HepG2 (cell line): Measurements from ENCODE around the gene INPP5K.

Experiments
- ADNP ChIP-seq: sonication (generic); formaldehyde crosslinking; IDR thresholded peaks from 2 replicates; pipeline ENCODE4 v1.4.0; 2020; ENCODE audit warnings: missing genetic modification reagents
- ARID5B ChIP-seq: IDR thresholded peaks from 2 replicates; pipeline ENCODE4 v1.4.0; 2020; ENCODE audit warnings: mild to moderate bottlenecking, missing genetic modification reagents
- HNRNPL ChIP-seq: fragments of 200-400 bp; formaldehyde crosslinking; IDR thresholded peaks from 2 replicates; pipeline ENCODE4 v1.6.1; 2017; ENCODE audit warnings: mild to moderate bottlenecking, low read depth, low read length
- KLF13 ChIP-seq: sonication (generic); formaldehyde crosslinking; IDR thresholded peaks from 2 replicates; pipeline ENCODE4 v1.4.0; 2020; ENCODE audit warnings: mild to moderate bottlenecking, missing genetic modification reagents
- MNT ChIP-seq: fragments of 450-650 bp; IDR thresholded peaks from 2 replicates; pipeline ENCODE4 v1.6.1; 2016
- NR2F2 ChIP-seq: IDR thresholded peaks from 2 replicates; pipeline ENCODE4 v1.6.1; 2012; ENCODE audit warnings: low read depth, inconsistent platforms, borderline replicate concordance
- PBX3 ChIP-seq: sonication (generic); formaldehyde crosslinking; IDR thresholded peaks from 2 replicates; pipeline ENCODE4 v1.8.1; 2023; ENCODE audit warnings: missing genetic modification reagents, inconsistent platforms, borderline replicate concordance
- PRDM10 ChIP-seq: sonication (generic); formaldehyde crosslinking; IDR thresholded peaks from 2 replicates; pipeline ENCODE4 v1.4.0; 2020; ENCODE audit warnings: low read depth, missing genetic modification reagents
- TF ChIP-seq, protein P1 (sequence below): sonication (generic); formaldehyde crosslinking; IDR thresholded peaks from 2 replicates; pipeline ENCODE4 v1.4.0; 2020; ENCODE audit warnings: missing genetic modification reagents, borderline replicate concordance
- TF ChIP-seq, protein P2 (sequence below): sonication (generic); formaldehyde crosslinking; IDR thresholded peaks from 2 replicates; pipeline ENCODE4 v1.4.0; 2020; ENCODE audit warnings: mild to moderate bottlenecking, missing genetic modification reagents

- TF ChIP-seq NR2F2 (no peak), PRDM10 (CRISPR knock-in tag) (no peak), ADNP (CRISPR knock-in tag) (no peak), HNRNPL (no peak), KLF13 (CRISPR knock-in tag) (no peak), ARID5B (CRISPR knock-in tag) (no peak), MNT (no peak), PBX3 (CRISPR knock-in tag) (no peak)
- TF ChIP-seq, protein P1, sequence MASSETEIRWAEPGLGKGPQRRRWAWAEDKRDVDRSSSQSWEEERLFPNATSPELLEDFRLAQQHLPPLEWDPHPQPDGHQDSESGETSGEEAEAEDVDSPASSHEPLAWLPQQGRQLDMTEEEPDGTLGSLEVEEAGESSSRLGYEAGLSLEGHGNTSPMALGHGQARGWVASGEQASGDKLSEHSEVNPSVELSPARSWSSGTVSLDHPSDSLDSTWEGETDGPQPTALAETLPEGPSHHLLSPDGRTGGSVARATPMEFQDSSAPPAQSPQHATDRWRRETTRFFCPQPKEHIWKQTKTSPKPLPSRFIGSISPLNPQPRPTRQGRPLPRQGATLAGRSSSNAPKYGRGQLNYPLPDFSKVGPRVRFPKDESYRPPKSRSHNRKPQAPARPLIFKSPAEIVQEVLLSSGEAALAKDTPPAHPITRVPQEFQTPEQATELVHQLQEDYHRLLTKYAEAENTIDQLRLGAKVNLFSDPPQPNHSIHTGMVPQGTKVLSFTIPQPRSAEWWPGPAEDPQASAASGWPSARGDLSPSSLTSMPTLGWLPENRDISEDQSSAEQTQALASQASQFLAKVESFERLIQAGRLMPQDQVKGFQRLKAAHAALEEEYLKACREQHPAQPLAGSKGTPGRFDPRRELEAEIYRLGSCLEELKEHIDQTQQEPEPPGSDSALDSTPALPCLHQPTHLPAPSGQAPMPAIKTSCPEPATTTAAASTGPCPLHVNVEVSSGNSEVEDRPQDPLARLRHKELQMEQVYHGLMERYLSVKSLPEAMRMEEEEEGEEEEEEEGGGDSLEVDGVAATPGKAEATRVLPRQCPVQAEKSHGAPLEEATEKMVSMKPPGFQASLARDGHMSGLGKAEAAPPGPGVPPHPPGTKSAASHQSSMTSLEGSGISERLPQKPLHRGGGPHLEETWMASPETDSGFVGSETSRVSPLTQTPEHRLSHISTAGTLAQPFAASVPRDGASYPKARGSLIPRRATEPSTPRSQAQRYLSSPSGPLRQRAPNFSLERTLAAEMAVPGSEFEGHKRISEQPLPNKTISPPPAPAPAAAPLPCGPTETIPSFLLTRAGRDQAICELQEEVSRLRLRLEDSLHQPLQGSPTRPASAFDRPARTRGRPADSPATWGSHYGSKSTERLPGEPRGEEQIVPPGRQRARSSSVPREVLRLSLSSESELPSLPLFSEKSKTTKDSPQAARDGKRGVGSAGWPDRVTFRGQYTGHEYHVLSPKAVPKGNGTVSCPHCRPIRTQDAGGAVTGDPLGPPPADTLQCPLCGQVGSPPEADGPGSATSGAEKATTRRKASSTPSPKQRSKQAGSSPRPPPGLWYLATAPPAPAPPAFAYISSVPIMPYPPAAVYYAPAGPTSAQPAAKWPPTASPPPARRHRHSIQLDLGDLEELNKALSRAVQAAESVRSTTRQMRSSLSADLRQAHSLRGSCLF (CRISPR knock-in tag), result no peak
- TF ChIP-seq, protein P2, sequence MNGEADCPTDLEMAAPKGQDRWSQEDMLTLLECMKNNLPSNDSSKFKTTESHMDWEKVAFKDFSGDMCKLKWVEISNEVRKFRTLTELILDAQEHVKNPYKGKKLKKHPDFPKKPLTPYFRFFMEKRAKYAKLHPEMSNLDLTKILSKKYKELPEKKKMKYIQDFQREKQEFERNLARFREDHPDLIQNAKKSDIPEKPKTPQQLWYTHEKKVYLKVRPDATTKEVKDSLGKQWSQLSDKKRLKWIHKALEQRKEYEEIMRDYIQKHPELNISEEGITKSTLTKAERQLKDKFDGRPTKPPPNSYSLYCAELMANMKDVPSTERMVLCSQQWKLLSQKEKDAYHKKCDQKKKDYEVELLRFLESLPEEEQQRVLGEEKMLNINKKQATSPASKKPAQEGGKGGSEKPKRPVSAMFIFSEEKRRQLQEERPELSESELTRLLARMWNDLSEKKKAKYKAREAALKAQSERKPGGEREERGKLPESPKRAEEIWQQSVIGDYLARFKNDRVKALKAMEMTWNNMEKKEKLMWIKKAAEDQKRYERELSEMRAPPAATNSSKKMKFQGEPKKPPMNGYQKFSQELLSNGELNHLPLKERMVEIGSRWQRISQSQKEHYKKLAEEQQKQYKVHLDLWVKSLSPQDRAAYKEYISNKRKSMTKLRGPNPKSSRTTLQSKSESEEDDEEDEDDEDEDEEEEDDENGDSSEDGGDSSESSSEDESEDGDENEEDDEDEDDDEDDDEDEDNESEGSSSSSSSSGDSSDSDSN, result no peak
Measured at GRCh38 chr17:1478418-1478817, 38.0 kb downstream of the INPP5K start.
